ENCODE measurements around the gene GPR4. TPM values are rescaled to one million over a fixed set of nuclear protein-coding genes. Genes with fewer than 3 reads are reported as not detected.

The GPR4 gene
- total and polyA plus RNA-seq, 2 of the 4 experiments (the other 2 are of a cell fraction), result 0.02 TPM; not detected in 1

DNA sequence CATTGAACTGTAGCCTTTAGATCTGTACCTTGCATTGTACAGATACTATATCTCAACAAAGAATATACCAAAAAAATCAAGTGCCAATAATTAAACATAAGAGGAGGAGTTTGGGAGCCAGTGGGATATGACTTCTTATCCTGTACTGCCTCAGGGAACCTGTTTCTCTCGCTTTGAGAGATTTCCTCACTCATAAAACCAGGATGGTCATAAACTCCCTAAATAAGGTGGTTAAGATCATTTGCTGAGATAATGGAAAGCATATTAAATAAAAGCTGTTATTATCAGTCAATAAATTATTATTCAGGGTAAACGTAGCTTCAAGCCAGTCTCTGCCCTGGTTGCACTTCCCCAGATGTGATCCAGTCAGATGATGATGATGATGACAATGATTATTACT lies 34.4 kb downstream of the GPR4 start:
- DNase-seq (no peak), ATAC-seq (ENCODE audit: low read depth) (no peak)
- POLR2A ChIA-PET (ENCODE audit: unreplicated experiment), result no interaction called here
- Histone ChIP-seq H3K4ac (ENCODE audit: low read depth, low read length) (no peak overlapping the region), H4K5ac (ENCODE audit: low read depth, low read length) (no peak overlapping the region), H2BK120ac (ENCODE audit: low read depth, low read length) (no peak overlapping the region), H2AFZ (replicated peaks; ENCODE audit: low read length, poor library complexity) (no peak overlapping the region), H2AK9ac (replicated peaks; ENCODE audit: low read depth, low read length, poor library complexity) (no peak overlapping the region), H4K20me1 (ENCODE audit: insufficient read depth, low read length) (no peaks in the 10 kb centered on the region), H3K56ac (ENCODE audit: extremely low read depth, insufficient read depth, low read length) (no peak overlapping the region), H3K27ac (ENCODE audit: insufficient read depth, low read length) (no peak overlapping the region), H3K4me3 (ENCODE audit: insufficient read depth, low read depth, low read length) (no peak overlapping the region), H4K8ac (ENCODE audit: low read depth in 2 of 2, low read length in 2 of 2) (no peak overlapping the region), H2BK15ac (ENCODE audit: low read depth, low read length) (no peak overlapping the region), H3K4me1 (ENCODE audit: control insufficient read depth, insufficient read depth, low read length) (peaks cover 6% of the 10 kb centered on the region; the same call in 1 of the 2 replicates), H2AK5ac (ENCODE audit: low read depth, low read length) (no peak overlapping the region), H3K79me1 (ENCODE audit: low read depth in 1 of 2, low read length in 2 of 2) (peaks cover 20 to 45% of the 10 kb centered on the region in 2 experiments), H2BK20ac (ENCODE audit: low read depth, low read length) (no peak overlapping the region), H3K4me2 (ENCODE audit: low read depth, low read length) (no peak overlapping the region), H3K27me3 (ENCODE audit: control insufficient read depth, insufficient read depth, low read length) (no peaks in the 10 kb centered on the region), H2BK5ac (ENCODE audit: low read depth, low read length, poor library complexity, severe bottlenecking) (no peak overlapping the region), H3K18ac (ENCODE audit: low read depth, low read length) (no peak overlapping the region), H3K9ac (ENCODE audit: low read depth, low read length) (no peak overlapping the region), H3K9me1 (ENCODE audit: insufficient read depth, low read length) (peaks cover 8% of the 10 kb centered on the region; the same call in 1 of the 2 replicates), H4K91ac (ENCODE audit: insufficient read depth, low read depth, low read length) (no peak overlapping the region), H3K9me3 (ENCODE audit: control insufficient read depth, insufficient read depth, low read length) (no peaks in the 10 kb centered on the region), H3K36me3 (ENCODE audit: control insufficient read depth, insufficient read depth, low read length) (no peaks in the 10 kb centered on the region), H3K23ac (ENCODE audit: low read depth, low read length) (no peak overlapping the region), H3K14ac (replicated peaks; ENCODE audit: low read depth, low read length) (no peak overlapping the region)
- in situ Hi-C loops (cut with MboI; ENCODE audit: low sequenced_read_pairs) (no loop called here), dilution Hi-C loops (cut with HindIII; ENCODE audit: low sequenced_read_pairs, unreplicated experiment) (no loop called here), intact Hi-C loops (cut with micrococcal nuclease) (no loop called here)
- no CpG with 5 or more reads among the region's 2 CpGs for WGBS, 2 experiments (ENCODE audit: extremely low coverage in 2 of 2, insufficient read length in 1 of 2)
- no TSS peak for BruUV-seq (replicated peaks)
- CTCF ChIA-PET, result interaction anchor here (1.8 kb wide), 1 partner anchor 10 kb away, joined by 3 read pairs; no protein-coding TSS in a partner anchor
- TF ChIP-seq NFE2L2 (IDR thresholded peaks at IDR 0.05; ENCODE audit: low read depth, low read length) (no peak), RCOR1 (IDR thresholded peaks at IDR 0.05; ENCODE audit: insufficient replicate concordance, low read length) (no peak), POLR2A (IDR thresholded peaks at IDR 0.05; ENCODE audit: low read depth, low read length) (no peak), SMC3 (IDR thresholded peaks at IDR 0.05; ENCODE audit: low read depth, low read length) (no peak), RFX5 (IDR thresholded peaks at IDR 0.05; ENCODE audit: low read depth, low read length) (no peak), BHLHE40 (IDR thresholded peaks at IDR 0.05; ENCODE audit: low read depth, low read length) (no peak), CHD1 (IDR thresholded peaks at IDR 0.05; ENCODE audit: low read depth, low read length) (no peak), MXI1 (IDR thresholded peaks at IDR 0.05; ENCODE audit: borderline replicate concordance, low read depth, low read length) (no peak)
- TF ChIP-seq, protein P1, sequence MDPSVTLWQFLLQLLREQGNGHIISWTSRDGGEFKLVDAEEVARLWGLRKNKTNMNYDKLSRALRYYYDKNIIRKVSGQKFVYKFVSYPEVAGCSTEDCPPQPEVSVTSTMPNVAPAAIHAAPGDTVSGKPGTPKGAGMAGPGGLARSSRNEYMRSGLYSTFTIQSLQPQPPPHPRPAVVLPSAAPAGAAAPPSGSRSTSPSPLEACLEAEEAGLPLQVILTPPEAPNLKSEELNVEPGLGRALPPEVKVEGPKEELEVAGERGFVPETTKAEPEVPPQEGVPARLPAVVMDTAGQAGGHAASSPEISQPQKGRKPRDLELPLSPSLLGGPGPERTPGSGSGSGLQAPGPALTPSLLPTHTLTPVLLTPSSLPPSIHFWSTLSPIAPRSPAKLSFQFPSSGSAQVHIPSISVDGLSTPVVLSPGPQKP (IDR thresholded peaks at IDR 0.05; ENCODE audit: borderline replicate concordance, low read depth, low read length), result no peak
- TF ChIP-seq, protein P2, sequence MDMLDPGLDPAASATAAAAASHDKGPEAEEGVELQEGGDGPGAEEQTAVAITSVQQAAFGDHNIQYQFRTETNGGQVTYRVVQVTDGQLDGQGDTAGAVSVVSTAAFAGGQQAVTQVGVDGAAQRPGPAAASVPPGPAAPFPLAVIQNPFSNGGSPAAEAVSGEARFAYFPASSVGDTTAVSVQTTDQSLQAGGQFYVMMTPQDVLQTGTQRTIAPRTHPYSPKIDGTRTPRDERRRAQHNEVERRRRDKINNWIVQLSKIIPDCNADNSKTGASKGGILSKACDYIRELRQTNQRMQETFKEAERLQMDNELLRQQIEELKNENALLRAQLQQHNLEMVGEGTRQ (IDR thresholded peaks at IDR 0.05; ENCODE audit: low read depth, low read length), result no peak
- TF ChIP-seq, protein P3, sequence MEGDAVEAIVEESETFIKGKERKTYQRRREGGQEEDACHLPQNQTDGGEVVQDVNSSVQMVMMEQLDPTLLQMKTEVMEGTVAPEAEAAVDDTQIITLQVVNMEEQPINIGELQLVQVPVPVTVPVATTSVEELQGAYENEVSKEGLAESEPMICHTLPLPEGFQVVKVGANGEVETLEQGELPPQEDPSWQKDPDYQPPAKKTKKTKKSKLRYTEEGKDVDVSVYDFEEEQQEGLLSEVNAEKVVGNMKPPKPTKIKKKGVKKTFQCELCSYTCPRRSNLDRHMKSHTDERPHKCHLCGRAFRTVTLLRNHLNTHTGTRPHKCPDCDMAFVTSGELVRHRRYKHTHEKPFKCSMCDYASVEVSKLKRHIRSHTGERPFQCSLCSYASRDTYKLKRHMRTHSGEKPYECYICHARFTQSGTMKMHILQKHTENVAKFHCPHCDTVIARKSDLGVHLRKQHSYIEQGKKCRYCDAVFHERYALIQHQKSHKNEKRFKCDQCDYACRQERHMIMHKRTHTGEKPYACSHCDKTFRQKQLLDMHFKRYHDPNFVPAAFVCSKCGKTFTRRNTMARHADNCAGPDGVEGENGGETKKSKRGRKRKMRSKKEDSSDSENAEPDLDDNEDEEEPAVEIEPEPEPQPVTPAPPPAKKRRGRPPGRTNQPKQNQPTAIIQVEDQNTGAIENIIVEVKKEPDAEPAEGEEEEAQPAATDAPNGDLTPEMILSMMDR (conservative IDR thresholded peaks at IDR 0.05; ENCODE audit: low read depth, low read length), result no peak
